Osteocyte (in vitro differentiated cells): ENCODE results near the gene FAM9A. TPM values are rescaled to one million over a fixed set of nuclear protein-coding genes. Genes with fewer than 3 reads are reported as not detected.

Experiments used
- DNase-seq: peaks from one replicate; pipeline ENCODE4 v3.0.0; 2021; ENCODE audit warnings: mixed read lengths; ENCODE audit not compliant: unreplicated experiment; ENCODE audit errors: extremely low spot score
- H3K27ac Mint-ChIP-seq: one replicate; pipeline ENCODE4 v1.8.0; 2021; ENCODE audit warnings: mild to moderate bottlenecking, mixed read lengths; ENCODE audit not compliant: unreplicated experiment
- H3K27me3 Mint-ChIP-seq: one replicate; pipeline ENCODE4 v1.8.0; 2021; ENCODE audit warnings: mixed read lengths; ENCODE audit not compliant: unreplicated experiment
- H3K36me3 Mint-ChIP-seq: one replicate; pipeline ENCODE4 v1.8.0; 2021; ENCODE audit warnings: mixed read lengths; ENCODE audit not compliant: unreplicated experiment
- H3K4me1 Mint-ChIP-seq: one replicate; pipeline ENCODE4 v1.8.0; 2021; ENCODE audit warnings: mixed read lengths; ENCODE audit not compliant: unreplicated experiment
- H3K4me3 Mint-ChIP-seq: one replicate; pipeline ENCODE4 v1.8.0; 2021; ENCODE audit warnings: mild to moderate bottlenecking, moderate library complexity, mixed read lengths; ENCODE audit not compliant: unreplicated experiment
- H3K9me3 Mint-ChIP-seq: one replicate; pipeline ENCODE4 v1.8.0; 2021; ENCODE audit warnings: mixed read lengths; ENCODE audit not compliant: unreplicated experiment
- CTCF ChIP-seq: fragments of 200-600 bp; sonication (generic); IDR thresholded peaks from 2 replicates; pipeline ENCODE4 v1.5.0; 2021; ENCODE audit warnings: antibody characterized with exemption, mild to moderate bottlenecking, moderate library complexity
- long read RNA-seq: library from polyadenylated mRNA; unstranded; transcript quantifications from one replicate; pipeline ENCODE4 v2.0.0, GENCODE V29; 2021
- total RNA-seq: library from RNA; stranded (reverse); gene quantifications from 2 replicates; pipeline ENCODE4 v1.2.1, GENCODE V29; 2021

FAM9A gene
- not detected in 2 replicates for total RNA-seq
- long read RNA-seq = 0 reads

- no peaks in the 10 kb centered on the region for H3K36me3 Mint-ChIP-seq
- no peak for TF ChIP-seq CTCF
- H3K4me1 Mint-ChIP-seq = no peaks in the 10 kb centered on the region
- H3K9me3 Mint-ChIP-seq = peaks cover 4% of the 10 kb centered on the region
- H3K27ac Mint-ChIP-seq = no peak within 1 kb of the TSS
- no peak for DNase-seq
- H3K4me3 Mint-ChIP-seq = no peak within 1 kb of the TSS
- peaks cover 5% of the 10 kb centered on the region for H3K27me3 Mint-ChIP-seq
Observed at GRCh38 chrX:8801041-8801599, at the start of gene FAM9A. TSS of gene FAM9A (minus strand) at chrX:8801383. CDS start at chrX:8800171, 1,212 bp downstream.

- Mint-ChIP-seq H3K9me3 (peaks cover 4% of the 10 kb centered on the region), H3K27ac (no peak overlapping the region), H3K4me1 (peaks cover 2% of the 10 kb centered on the region), H3K36me3 (no peaks in the 10 kb centered on the region), H3K4me3 (no peak overlapping the region), H3K27me3 (peaks cover 2% of the 10 kb centered on the region)
- no peak for DNase-seq
- no peak for TF ChIP-seq CTCF
Observed at GRCh38 chrX:8850478-8850877, 49.3 kb upstream of the FAM9A start.

GRCh38 chrX:8849945-8850344, 48.8 kb upstream of the FAM9A start:
- no peak for TF ChIP-seq CTCF

GRCh38 chrX:8849458-8849857, 48.3 kb upstream of the FAM9A start:
- Mint-ChIP-seq H3K27ac (no peak overlapping the region), H3K36me3 (no peaks in the 10 kb centered on the region), H3K9me3 (peaks cover 4% of the 10 kb centered on the region), H3K27me3 (peaks cover 2% of the 10 kb centered on the region), H3K4me1 (peaks cover 2% of the 10 kb centered on the region), H3K4me3 (no peak overlapping the region)
- no peak for DNase-seq
- TF ChIP-seq CTCF = no peak

More at GRCh38 chrX:8849945-8850344, 48.8 kb upstream of the FAM9A start:
- no peak for DNase-seq
- Mint-ChIP-seq H3K36me3 (no peaks in the 10 kb centered on the region), H3K27ac (no peak overlapping the region), H3K27me3 (peaks cover 2% of the 10 kb centered on the region), H3K4me3 (no peak overlapping the region), H3K9me3 (peaks cover 4% of the 10 kb centered on the region), H3K4me1 (peaks cover 2% of the 10 kb centered on the region)

GRCh38 chrX:8848911-8849310, 47.7 kb upstream of the FAM9A start:
- peaks cover 2% of the 10 kb centered on the region for H3K4me1 Mint-ChIP-seq
- peaks cover 2% of the 10 kb centered on the region for H3K27me3 Mint-ChIP-seq
- no peak overlapping the region for H3K4me3 Mint-ChIP-seq
- peaks cover 4% of the 10 kb centered on the region for H3K9me3 Mint-ChIP-seq
- no peak for TF ChIP-seq CTCF
- no peak overlapping the region for H3K27ac Mint-ChIP-seq
- DNase-seq = no peak
- no peaks in the 10 kb centered on the region for H3K36me3 Mint-ChIP-seq
